ENCODE measurements around the gene DUSP11.
A peak's percentile ranks its signal among the peaks of the same experiment; 100 is the strongest.

Gene DUSP11

GRCh38 chr2:73746015-73746876, 33.7 kb downstream of the DUSP11 start:
- TF ChIP-seq TAF1 (IDR thresholded peaks at IDR 0.05; ENCODE audit: borderline replicate concordance, insufficient read depth, low read length) (no peak), FOXP2 (optimal IDR thresholded peaks at IDR 0.05; ENCODE audit: borderline replicate concordance, extremely low read depth, extremely low read length, insufficient read depth) (no peak)

DNA sequence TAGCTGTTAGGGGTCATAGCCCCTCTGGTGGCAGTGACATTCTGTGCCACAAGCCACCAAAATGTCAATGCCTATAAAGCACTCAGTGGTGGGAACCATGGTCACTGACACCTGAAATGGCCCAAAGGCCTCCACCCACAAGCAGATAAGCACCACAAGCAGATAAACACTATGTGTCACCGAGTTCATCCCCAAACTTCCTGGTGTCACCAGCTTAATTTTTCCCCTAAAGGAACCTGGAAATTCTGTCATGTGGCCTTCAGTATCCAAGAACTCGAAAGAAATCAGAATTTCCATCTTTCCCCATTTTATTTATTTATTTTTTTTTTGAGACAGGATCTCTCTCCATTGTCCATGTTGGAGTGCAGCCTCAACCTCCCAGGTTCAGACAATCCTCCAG, 39.1 kb downstream of the DUSP11 start:
- TF ChIP-seq FOXP2 (optimal IDR thresholded peaks at IDR 0.05; ENCODE audit: borderline replicate concordance, extremely low read depth, extremely low read length, insufficient read depth) (no peak), TAF1 (IDR thresholded peaks at IDR 0.05; ENCODE audit: borderline replicate concordance, insufficient read depth, low read length) (no peak), POLR2AphosphoS5 (IDR thresholded peaks at IDR 0.05; ENCODE audit: low read depth, low read length) (no peak)

DNA sequence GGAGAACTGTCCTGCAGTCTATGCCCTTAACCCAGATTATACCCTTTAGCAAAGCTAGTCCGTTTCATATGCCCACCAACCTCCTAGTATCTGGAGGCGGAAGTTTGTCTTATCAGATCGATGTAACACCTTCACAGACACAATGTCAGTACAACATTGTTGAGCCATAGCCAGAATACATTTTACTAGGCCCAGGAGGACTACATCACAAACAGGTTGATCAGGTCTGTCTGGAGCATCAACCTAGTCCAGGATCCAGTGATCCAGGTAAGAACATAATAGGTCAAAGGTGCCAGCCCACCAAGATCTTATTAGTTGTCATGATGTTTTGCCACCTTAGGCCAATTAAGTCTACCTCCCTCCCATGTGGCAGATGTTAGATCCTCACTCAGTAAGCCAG, 40.8 kb downstream of the DUSP11 start:
- TF ChIP-seq SIN3A (IDR thresholded peaks at IDR 0.05; ENCODE audit: borderline replicate concordance, insufficient read depth, low read length) = no peak
- TF ChIP-seq TAF1 (IDR thresholded peaks at IDR 0.05; ENCODE audit: borderline replicate concordance, insufficient read depth, low read length) = no peak
- TF ChIP-seq, protein P1, sequence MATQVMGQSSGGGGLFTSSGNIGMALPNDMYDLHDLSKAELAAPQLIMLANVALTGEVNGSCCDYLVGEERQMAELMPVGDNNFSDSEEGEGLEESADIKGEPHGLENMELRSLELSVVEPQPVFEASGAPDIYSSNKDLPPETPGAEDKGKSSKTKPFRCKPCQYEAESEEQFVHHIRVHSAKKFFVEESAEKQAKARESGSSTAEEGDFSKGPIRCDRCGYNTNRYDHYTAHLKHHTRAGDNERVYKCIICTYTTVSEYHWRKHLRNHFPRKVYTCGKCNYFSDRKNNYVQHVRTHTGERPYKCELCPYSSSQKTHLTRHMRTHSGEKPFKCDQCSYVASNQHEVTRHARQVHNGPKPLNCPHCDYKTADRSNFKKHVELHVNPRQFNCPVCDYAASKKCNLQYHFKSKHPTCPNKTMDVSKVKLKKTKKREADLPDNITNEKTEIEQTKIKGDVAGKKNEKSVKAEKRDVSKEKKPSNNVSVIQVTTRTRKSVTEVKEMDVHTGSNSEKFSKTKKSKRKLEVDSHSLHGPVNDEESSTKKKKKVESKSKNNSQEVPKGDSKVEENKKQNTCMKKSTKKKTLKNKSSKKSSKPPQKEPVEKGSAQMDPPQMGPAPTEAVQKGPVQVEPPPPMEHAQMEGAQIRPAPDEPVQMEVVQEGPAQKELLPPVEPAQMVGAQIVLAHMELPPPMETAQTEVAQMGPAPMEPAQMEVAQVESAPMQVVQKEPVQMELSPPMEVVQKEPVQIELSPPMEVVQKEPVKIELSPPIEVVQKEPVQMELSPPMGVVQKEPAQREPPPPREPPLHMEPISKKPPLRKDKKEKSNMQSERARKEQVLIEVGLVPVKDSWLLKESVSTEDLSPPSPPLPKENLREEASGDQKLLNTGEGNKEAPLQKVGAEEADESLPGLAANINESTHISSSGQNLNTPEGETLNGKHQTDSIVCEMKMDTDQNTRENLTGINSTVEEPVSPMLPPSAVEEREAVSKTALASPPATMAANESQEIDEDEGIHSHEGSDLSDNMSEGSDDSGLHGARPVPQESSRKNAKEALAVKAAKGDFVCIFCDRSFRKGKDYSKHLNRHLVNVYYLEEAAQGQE (IDR thresholded peaks at IDR 0.05; ENCODE audit: insufficient read depth in 1 of 2, low read depth in 2 of 2, low read length in 2 of 2) = no peak
- TF ChIP-seq FOXP2 (optimal IDR thresholded peaks at IDR 0.05; ENCODE audit: borderline replicate concordance, extremely low read depth, extremely low read length, insufficient read depth) = no peak
- no peak for TF ChIP-seq POLR2AphosphoS5 (IDR thresholded peaks at IDR 0.05; ENCODE audit: low read depth, low read length)

- TF ChIP-seq POLR2AphosphoS5 (IDR thresholded peaks at IDR 0.05; ENCODE audit: low read depth, low read length) = peak; percentile 81
- 0 out of 2 replicates have a peak, but pooled peaks have one; percentile 57 for TF ChIP-seq SIN3A (IDR thresholded peaks at IDR 0.05; ENCODE audit: borderline replicate concordance, insufficient read depth, low read length)
- peak; percentile 94; the same call in 1 of the 2 replicates for TF ChIP-seq TAF1 (IDR thresholded peaks at IDR 0.05; ENCODE audit: borderline replicate concordance, insufficient read depth, low read length)
- no peak for TF ChIP-seq FOXP2 (optimal IDR thresholded peaks at IDR 0.05; ENCODE audit: borderline replicate concordance, extremely low read depth, extremely low read length, insufficient read depth)
- TF ChIP-seq, protein P1 (IDR thresholded peaks at IDR 0.05; ENCODE audit: insufficient read depth in 1 of 2, low read depth in 2 of 2, low read length in 2 of 2) = peak in 1 of 2 experiments; percentile 27; a peak in 1 of 4 replicates
Observed at GRCh38 chr2:73736855-73737779, 42.8 kb downstream of the DUSP11 start, which contains the start of gene TPRKB. TPRKB (minus strand) TSS chr2:73737345; CDS start chr2:73734569, 2,776 bp downstream.

DNA sequence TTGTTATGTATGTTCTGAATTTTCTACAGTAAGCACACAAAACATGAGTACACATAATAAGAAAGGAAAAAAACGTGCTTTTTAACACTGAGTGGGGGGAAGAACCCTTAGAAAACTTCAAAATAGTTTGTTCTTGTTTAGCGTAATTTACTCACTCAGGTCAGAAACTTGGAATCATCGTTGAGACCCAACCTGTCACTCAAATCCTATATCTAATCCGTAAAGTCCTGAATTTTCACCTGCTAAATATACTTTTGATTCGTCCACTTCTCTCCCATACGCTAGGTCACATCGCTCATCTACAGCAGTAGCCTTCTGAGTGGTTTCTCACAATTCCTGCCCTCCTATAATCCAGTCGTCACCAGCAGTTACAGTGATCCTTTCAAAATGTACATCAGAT, 43.5 kb downstream of the DUSP11 start:
- TF ChIP-seq SIN3A (IDR thresholded peaks at IDR 0.05; ENCODE audit: borderline replicate concordance, insufficient read depth, low read length) (no peak), FOXP2 (optimal IDR thresholded peaks at IDR 0.05; ENCODE audit: borderline replicate concordance, extremely low read depth, extremely low read length, insufficient read depth) (no peak), POLR2AphosphoS5 (IDR thresholded peaks at IDR 0.05; ENCODE audit: low read depth, low read length) (no peak), TAF1 (IDR thresholded peaks at IDR 0.05; ENCODE audit: borderline replicate concordance, insufficient read depth, low read length) (no peak)
- TF ChIP-seq, protein P1 (IDR thresholded peaks at IDR 0.05; ENCODE audit: insufficient read depth in 1 of 2, low read depth in 2 of 2, low read length in 2 of 2) = no peak
